Heart left ventricle (tissue), 13 donors: Measurements from ENCODE around the gene SRGAP3.

Source experiments
- POLR2A ChIP-seq, 2 donors: fragments of 450-650 bp; IDR thresholded peaks; one replicate each; pipeline ENCODE4 v1.6.1; 2017; ENCODE audit warnings: antibody characterized with exemption in 2 of 2, mild to moderate bottlenecking in 2 of 2, moderate library complexity in 2 of 2
- TF ChIP-seq, protein P1 (sequence below), 12 donors: fragments of 200-600 bp; sonication (generic) in 4 of 12; IDR thresholded peaks; one replicate each; pipeline versions ENCODE4 v1.5.0 to v1.8.0; 2018 to 2022; ENCODE audit warnings: antibody characterized with exemption in 12 of 12, mild to moderate bottlenecking in 5 of 12
- donor health status: ischemic (EF 13 %, LVEDD 7.1; RV severe dilation, severe dysfunction).
- donor health status: DM: no; HTN: yes; CAD: no.
- donor health status: DM: no; HTN: no; CAD: no.
- donor health status: ischemic (EF 25% LVEDD 6.9; RV normal size, moderate dysfunction).
- donor health status: ischemic (EF 25% LVEDD 5.7; RV mildly dilated, moderate dysfunction).
- donor health status: ischemic (EF 35%, LVEDD 5.7; RV mildly dilated, moderate dysfunction).
- donor health status: nonischemic (EF 11% LVEDD 7.7; RV severe dilation, severe dysfunction).
- donor health status: DM: yes; HTN: yes; CAD: no.
- donor health status: PGD.
- donor health status: ischemic (EF 29% LVEDD 5.4; RV normal size, mild dysfunction).
- donor health status: nonischemic (EF 23%, LVEDD 6.1; RV moderate dilation, normal function).

DNA sequence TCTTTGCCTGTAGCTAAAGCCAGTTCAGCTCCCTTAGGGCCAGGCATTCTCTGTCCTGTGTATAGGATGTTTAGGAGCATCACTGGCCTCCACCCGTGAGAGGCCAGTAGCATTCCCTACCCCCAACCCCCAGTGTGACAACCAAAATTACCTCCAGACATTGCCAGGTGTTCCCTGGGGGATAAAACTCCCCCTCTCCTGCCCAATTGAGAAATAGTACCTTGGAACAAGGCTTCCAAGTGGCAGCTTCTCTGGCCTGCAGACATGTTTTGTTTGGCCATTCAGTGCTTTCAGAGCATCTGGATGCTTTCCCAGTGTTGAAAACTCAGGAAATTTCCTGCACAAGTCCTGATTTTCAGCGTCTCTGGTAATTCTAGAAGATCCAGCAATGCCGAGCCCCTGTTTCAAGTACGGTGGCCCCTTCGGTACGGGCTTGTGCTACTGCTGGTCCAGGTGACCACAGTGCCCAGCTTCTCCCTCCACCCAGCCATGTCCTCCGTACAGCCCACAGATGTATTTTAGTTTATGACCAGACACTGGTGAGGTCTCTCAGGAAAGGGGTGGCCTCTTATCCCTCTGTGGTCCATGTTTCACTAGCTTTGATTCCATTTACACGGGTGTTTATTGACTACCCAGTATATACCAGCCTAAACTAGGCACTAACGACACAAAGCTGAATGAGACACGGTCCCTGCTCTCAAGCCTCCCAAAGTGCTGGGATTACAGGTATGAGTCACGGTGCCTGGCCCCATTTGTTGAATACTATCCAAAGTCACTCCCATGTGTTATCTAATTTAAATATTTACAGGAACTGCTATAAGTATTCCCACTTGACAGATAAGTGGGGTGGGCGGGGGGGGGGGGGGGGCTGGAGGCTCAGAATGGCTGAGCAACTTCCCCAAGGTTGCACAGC lies 160.7 kb downstream of the SRGAP3 start:
- TF ChIP-seq, protein P1, sequence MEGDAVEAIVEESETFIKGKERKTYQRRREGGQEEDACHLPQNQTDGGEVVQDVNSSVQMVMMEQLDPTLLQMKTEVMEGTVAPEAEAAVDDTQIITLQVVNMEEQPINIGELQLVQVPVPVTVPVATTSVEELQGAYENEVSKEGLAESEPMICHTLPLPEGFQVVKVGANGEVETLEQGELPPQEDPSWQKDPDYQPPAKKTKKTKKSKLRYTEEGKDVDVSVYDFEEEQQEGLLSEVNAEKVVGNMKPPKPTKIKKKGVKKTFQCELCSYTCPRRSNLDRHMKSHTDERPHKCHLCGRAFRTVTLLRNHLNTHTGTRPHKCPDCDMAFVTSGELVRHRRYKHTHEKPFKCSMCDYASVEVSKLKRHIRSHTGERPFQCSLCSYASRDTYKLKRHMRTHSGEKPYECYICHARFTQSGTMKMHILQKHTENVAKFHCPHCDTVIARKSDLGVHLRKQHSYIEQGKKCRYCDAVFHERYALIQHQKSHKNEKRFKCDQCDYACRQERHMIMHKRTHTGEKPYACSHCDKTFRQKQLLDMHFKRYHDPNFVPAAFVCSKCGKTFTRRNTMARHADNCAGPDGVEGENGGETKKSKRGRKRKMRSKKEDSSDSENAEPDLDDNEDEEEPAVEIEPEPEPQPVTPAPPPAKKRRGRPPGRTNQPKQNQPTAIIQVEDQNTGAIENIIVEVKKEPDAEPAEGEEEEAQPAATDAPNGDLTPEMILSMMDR (IDR thresholded peaks at IDR 0.05) = no peak
- TF ChIP-seq POLR2A (IDR thresholded peaks at IDR 0.05) = no peak
